H1 (cell line): Measurements from ENCODE around the gene DAB2IP. TPM values are rescaled to one million over a fixed set of nuclear protein-coding genes. Genes with fewer than 3 reads are reported as not detected.

ENCODE experiments used
- CTCF ChIA-PET: fragments of 300-600 bp; sonication (Branson Sonifier 250); formaldehyde crosslinking; loops from one replicate; lab custom pipeline; 2021; ENCODE audit not compliant: partially characterized antibody; lab: Charles Lee
- POLR2A ChIA-PET: fragments of 300-600 bp; sonication (Branson Sonifier 250); formaldehyde crosslinking; loops from one replicate; lab custom pipeline; 2021; ENCODE audit warnings: inconsistent platforms; ENCODE audit not compliant: partially characterized antibody; lab: Charles Lee
- DNase-seq, 2 experiments: peaks; one replicate each; pipeline versions ENCODE4 v3.0.0 to v3.0.0-alpha.2; 2010 to 2022; ENCODE audit warnings: low spot score in 2 of 2, low read depth in 1 of 2, mixed read lengths in 1 of 2
- FAIRE-seq: peaks from 2 replicates; lab custom pipeline; 2011; peaks lifted over from hg19 to GRCh38; lab: Jason Lieb, UNC
- H2AFZ ChIP-seq: 2 replicates; pipeline ENCODE4 v1.8.1; 2012; ENCODE audit warnings: low read length, inconsistent platforms
- H2AK5ac ChIP-seq: 2 replicates; pipeline ENCODE4 v1.6.1; 2013; ENCODE audit warnings: low read depth, low read length
- H2BK120ac ChIP-seq: replicated peaks from 2 replicates; pipeline ENCODE3; 2013; ENCODE audit warnings: low read depth, low read length, inconsistent platforms
- H2BK12ac ChIP-seq: 2 replicates; pipeline ENCODE4 v1.6.1; 2013; ENCODE audit warnings: low read depth, low read length
- H2BK15ac ChIP-seq: 2 replicates; pipeline ENCODE4 v1.6.1; 2013; ENCODE audit warnings: low read length
- H2BK20ac ChIP-seq: 2 replicates; pipeline ENCODE4 v1.6.1; 2013; ENCODE audit warnings: low read length
- H2BK5ac ChIP-seq: 2 replicates; pipeline ENCODE4 v1.6.1; 2013; ENCODE audit warnings: low read depth, low read length
- H3K14ac ChIP-seq: 2 replicates; pipeline ENCODE4 v1.6.1; 2013; ENCODE audit warnings: inconsistent platforms; ENCODE audit not compliant: insufficient read length
- H3K18ac ChIP-seq: 2 replicates; pipeline ENCODE4 v1.6.1; 2013; ENCODE audit warnings: low read length; ENCODE audit errors: extremely low read depth
- H3K23ac ChIP-seq: 2 replicates; pipeline ENCODE4 v1.6.1; 2013; ENCODE audit warnings: inconsistent platforms; ENCODE audit not compliant: insufficient read length
- H3K23me2 ChIP-seq: 2 replicates; pipeline ENCODE4 v1.6.1; 2013; ENCODE audit warnings: low read depth, low read length
- H3K27ac ChIP-seq: 2 replicates; pipeline ENCODE4 v1.6.1; 2011; ENCODE audit warnings: low read depth, low read length, inconsistent platforms
- H3K27me3 ChIP-seq, 4 experiments: replicated peaks in 1 of 4; 1 replicate in 1 of 4; 2 replicates in 3 of 4; pipeline versions ENCODE4 v1.6.1 to v1.8.1; 2011 to 2013; ENCODE audit warnings: low read length in 3 of 4, mild to moderate bottlenecking in 3 of 4, inconsistent platforms in 2 of 4, mixed read lengths in 2 of 4, moderate library complexity in 1 of 4; ENCODE audit not compliant: control insufficient read depth in 3 of 4, insufficient read depth in 3 of 4; ENCODE audit errors: extremely low read depth in 1 of 4
- H3K36me3 ChIP-seq, 4 experiments: 2 replicates each; pipeline versions ENCODE4 v1.6.1 to v1.8.1; 2011 to 2013; ENCODE audit warnings: mild to moderate bottlenecking in 4 of 4, low read length in 3 of 4, moderate library complexity in 2 of 4, control low read depth in 1 of 4, inconsistent platforms in 1 of 4; ENCODE audit not compliant: insufficient read depth in 4 of 4, control insufficient read depth in 2 of 4
- H3K4ac ChIP-seq: replicated peaks from 2 replicates; pipeline ENCODE3; 2013; ENCODE audit warnings: low read length, low read depth, mixed read lengths, inconsistent platforms; ENCODE audit not compliant: insufficient read length
- H3K4me1 ChIP-seq, 4 experiments: replicated peaks in 1 of 4; 1 replicate in 1 of 4; 2 replicates in 3 of 4; pipeline versions ENCODE4 v1.6.1 to v1.8.1; 2011 to 2013; ENCODE audit warnings: low read length in 3 of 4, inconsistent platforms in 2 of 4, mixed read lengths in 1 of 4; ENCODE audit not compliant: insufficient read depth in 4 of 4, control insufficient read depth in 3 of 4
- H3K4me2 ChIP-seq, 2 experiments: 2 replicates each; pipeline versions ENCODE4 v1.6.1 to v1.8.1; 2011 to 2013; ENCODE audit warnings: low read depth in 2 of 2, low read length in 2 of 2, control low read depth in 1 of 2, inconsistent platforms in 1 of 2, mild to moderate bottlenecking in 1 of 2; ENCODE audit not compliant: insufficient read depth in 1 of 2
- H3K4me3 ChIP-seq, 4 experiments: fragments of 200-600, 300-600 bp in 1 of 4; sonication (generic), shearing (Covaris generic), sonication (Bioruptor Twin) in 1 of 4; 2 replicates each; pipeline versions ENCODE4 v1.5.1 to v1.8.1; 2011 to 2016; ENCODE audit warnings: low read length in 4 of 4, low read depth in 3 of 4, control low read depth in 2 of 4, inconsistent platforms in 2 of 4, mild to moderate bottlenecking in 2 of 4, mixed read lengths in 1 of 4, moderate library complexity in 1 of 4; ENCODE audit not compliant: insufficient read depth in 2 of 4; ENCODE audit errors: extremely low read depth in 1 of 4
- H3K56ac ChIP-seq: replicated peaks from 2 replicates; pipeline ENCODE3; 2013; ENCODE audit warnings: low read depth, mild to moderate bottlenecking, mixed read lengths, low read length, inconsistent platforms; ENCODE audit not compliant: insufficient read length
- H3K79me1 ChIP-seq: 2 replicates; pipeline ENCODE4 v1.6.1; 2013; ENCODE audit warnings: low read depth, low read length, control low read depth
- H3K79me2 ChIP-seq, 2 experiments: 2 replicates each; pipeline versions ENCODE4 v1.6.1 to v1.8.1; 2012 to 2013; ENCODE audit warnings: low read length in 2 of 2, mild to moderate bottlenecking in 2 of 2, inconsistent platforms in 1 of 2; ENCODE audit not compliant: insufficient read depth in 2 of 2, control insufficient read depth in 1 of 2
- H3K9ac ChIP-seq, 4 experiments: replicated peaks in 1 of 4; 1 replicate in 1 of 4; 2 replicates in 3 of 4; pipeline versions ENCODE4 v1.6.1 to v1.8.1; 2011 to 2013; ENCODE audit warnings: low read depth in 3 of 4, low read length in 3 of 4, control low read depth in 2 of 4, mild to moderate bottlenecking in 2 of 4, moderate library complexity in 2 of 4, inconsistent platforms in 1 of 4; ENCODE audit errors: extremely low read depth in 1 of 4
- H3K9me3 ChIP-seq, 2 experiments: 2 replicates each; pipeline versions ENCODE4 v1.6.1 to v1.8.1; 2012 to 2013; ENCODE audit warnings: mild to moderate bottlenecking in 2 of 2, moderate library complexity in 2 of 2, control low read depth in 1 of 2, inconsistent platforms in 1 of 2, low read depth in 1 of 2, low read length in 1 of 2, mixed read lengths in 1 of 2; ENCODE audit not compliant: insufficient read depth in 2 of 2
- H4K20me1 ChIP-seq, 2 experiments: replicated peaks in 1 of 2; 2 replicates each; pipeline versions ENCODE3 to v1.8.1; 2011 to 2013; ENCODE audit warnings: inconsistent platforms in 2 of 2, low read length in 2 of 2, mild to moderate bottlenecking in 1 of 2; ENCODE audit not compliant: insufficient read depth in 2 of 2, control insufficient read depth in 1 of 2
- H4K5ac ChIP-seq: 2 replicates; pipeline ENCODE4 v1.6.1; 2013; ENCODE audit warnings: low read length, low read depth, mixed read lengths, inconsistent platforms; ENCODE audit not compliant: insufficient read length
- H4K8ac ChIP-seq: 2 replicates; pipeline ENCODE4 v1.8.0; 2013; ENCODE audit warnings: mild to moderate bottlenecking, moderate library complexity, low read length, inconsistent platforms; ENCODE audit not compliant: insufficient read depth; ENCODE audit errors: extremely low read depth
- H4K91ac ChIP-seq: replicated peaks from 2 replicates; pipeline ENCODE3; 2013; ENCODE audit warnings: low read length, mixed read lengths, inconsistent platforms; ENCODE audit not compliant: insufficient read length
- CBX8 ChIP-seq: fragments of 300-800, 300-1000 bp; sonication (generic); IDR thresholded peaks from 2 replicates; pipeline ENCODE4 v1.7.1; 2016; ENCODE audit warnings: low read depth, low read length, borderline replicate concordance
- FOSL1 ChIP-seq: IDR thresholded peaks from 2 replicates; pipeline ENCODE4 v1.6.1; 2011; ENCODE audit warnings: mild to moderate bottlenecking, low read depth, low read length, moderate library complexity; ENCODE audit not compliant: insufficient read depth
- GTF2F1 ChIP-seq: IDR thresholded peaks from 2 replicates; pipeline ENCODE4 v1.6.1; 2012; ENCODE audit warnings: low read depth, low read length, improper control_type of control experiment, borderline replicate concordance
- NRF1 ChIP-seq: IDR thresholded peaks from 2 replicates; pipeline ENCODE4 v1.6.1; 2011; ENCODE audit warnings: mild to moderate bottlenecking, low read depth, low read length, improper control_type of control experiment
- TAF1 ChIP-seq: IDR thresholded peaks from 2 replicates; pipeline ENCODE4 v1.6.1; 2011; ENCODE audit warnings: mild to moderate bottlenecking, low read depth, low read length
- TAF7 ChIP-seq: optimal IDR thresholded peaks from 2 replicates; pipeline ENCODE3; 2011; ENCODE audit warnings: low read depth, mild to moderate bottlenecking, inconsistent platforms, low read length, moderate library complexity, borderline replicate concordance
- ZNF274 ChIP-seq: IDR thresholded peaks from 2 replicates; pipeline ENCODE4 v1.7.0; 2012; ENCODE audit warnings: low read length, borderline replicate concordance; ENCODE audit errors: extremely low read depth
- WGBS, 2 experiments: shearing (Covaris generic) in 1 of 2; methylation state at CpG; one replicate each; pipeline versions ENCODE4 v1.1.6 to v1.1.7; 2013 to 2015; ENCODE audit warnings: low lambda C conversion rate in 2 of 2, mixed read lengths in 2 of 2, inconsistent platforms in 1 of 2, low coverage in 1 of 2, missing lambda C conversion rate in 1 of 2; ENCODE audit not compliant: insufficient replicate concordance in 2 of 2, insufficient coverage in 1 of 2, insufficient read length in 1 of 2; ENCODE audit errors: extremely low coverage in 1 of 2, missing lambda C conversion rate in 1 of 2; 5-methylcytosine and 5-hydroxymethylcytosine counted together
- polyA plus RNA-seq, 7 experiments: library from polyadenylated mRNA; depleted of rRNA in 3 of 7; stranded (reverse) in 5 of 7; unstranded in 2 of 7; fragments of >200 nt in 5 of 7; fragments of 200-250 nt in 2 of 7; gene quantifications; 1 replicate in 5 of 7; 2 replicates in 1 of 7; 4 replicates in 1 of 7; pipeline versions ENCODE4 v1.2.1 to v1.2.3, GENCODE V29; 2011 to 2013; ENCODE audit warnings: missing spikeins in 2 of 7, mixed read lengths in 2 of 7
- total RNA-seq: library from RNA; stranded (reverse); fragmentation: NEBNext Ultra II Directional; extraction: Animal tissue kit (Norgen Biotek cat#: 25700); gene quantifications from 2 replicates; pipeline ENCODE4 v1.2.1, GENCODE V29; 2021
- TF ChIP-seq, protein P1 (sequence below): IDR thresholded peaks from 2 replicates; pipeline ENCODE4 v1.6.1; 2012; ENCODE audit warnings: inconsistent platforms

Gene DAB2IP
- total and polyA plus RNA-seq, 2 of the 8 experiments (the other 6 are each of a cell fraction or from before 2014, with no cell fraction given): 19.7 to 39.5 TPM

DNA sequence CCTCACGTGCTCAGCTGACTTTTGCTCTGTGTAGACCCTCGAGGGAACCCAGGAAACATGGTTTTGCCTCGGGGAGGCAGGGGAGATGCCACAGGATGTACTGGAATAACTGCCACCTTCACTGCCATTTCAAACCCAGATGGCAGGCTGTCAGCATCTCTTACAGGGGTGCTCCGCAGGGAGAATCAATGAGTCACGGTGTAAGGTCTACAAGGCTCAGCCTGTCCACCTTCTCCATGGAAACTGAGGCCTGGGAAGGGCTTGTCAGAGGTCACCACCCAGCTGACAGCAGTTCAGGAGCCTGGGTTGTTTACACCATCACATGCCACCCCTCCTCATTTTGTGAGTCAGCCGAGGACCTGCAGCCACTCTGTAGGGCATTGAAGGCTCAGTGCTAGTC lies 30.8 kb downstream of the DAB2IP start:
- no peaks in the 10 kb centered on the region; a peak in 2 of 7 replicates for H3K4me1 ChIP-seq
- H3K14ac ChIP-seq: no peak overlapping the region
- 88% methylated on average over 6 of the region's 6 CpGs; no CpG with 5 or more reads in 1 of the 2 experiments for WGBS, 2 experiments
- no peaks in the 10 kb centered on the region for H3K79me2 ChIP-seq
- H4K5ac ChIP-seq: no peak overlapping the region
- H3K27me3 ChIP-seq: no peaks in the 10 kb centered on the region
- H3K27ac ChIP-seq: no peak overlapping the region
- TF ChIP-seq, protein P1, sequence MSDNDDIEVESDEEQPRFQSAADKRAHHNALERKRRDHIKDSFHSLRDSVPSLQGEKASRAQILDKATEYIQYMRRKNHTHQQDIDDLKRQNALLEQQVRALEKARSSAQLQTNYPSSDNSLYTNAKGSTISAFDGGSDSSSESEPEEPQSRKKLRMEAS: no peak
- TF ChIP-seq ZNF274 (no peak), GTF2F1 (no peak), FOSL1 (no peak), CBX8 (no peak), TAF7 (no peak), NRF1 (no peak), TAF1 (no peak)
- H4K20me1 ChIP-seq: peaks cover 2 to 15% of the 10 kb centered on the region in 2 experiments
- ChIA-PET POLR2A (no interaction called here), CTCF (interaction anchor here (0.6 to 34.8 kb wide), 15 partner anchors 3 to 318 kb away, joined by 3 to 670 read pairs (median 5); no protein-coding TSS in a partner anchor)
- no peaks in the 10 kb centered on the region for H3K9me3 ChIP-seq
- H3K56ac ChIP-seq: no peak overlapping the region
- H3K4me2 ChIP-seq: no peak overlapping the region
- H2BK20ac ChIP-seq: no peak overlapping the region
- H3K36me3 ChIP-seq: peaks cover 0 to 4% (median 2%) of the 10 kb centered on the region in 4 experiments; a peak in 4 of 8 replicates
- DNase-seq (no peak), FAIRE-seq (no peak)
- H4K8ac ChIP-seq: no peak overlapping the region
- no peak overlapping the region for H4K91ac ChIP-seq
- no peak overlapping the region for H3K23ac ChIP-seq
- H3K79me1 ChIP-seq: no peaks in the 10 kb centered on the region; the same call in none of the 2 replicates
- no peak overlapping the region for H2AK5ac ChIP-seq
- H2BK12ac ChIP-seq: no peak overlapping the region
- no peak overlapping the region for H2BK5ac ChIP-seq
- H3K4ac ChIP-seq: no peak overlapping the region
- H3K9ac ChIP-seq: no peak overlapping the region
- no peaks in the 10 kb centered on the region for H3K23me2 ChIP-seq
- H2BK120ac ChIP-seq: no peak overlapping the region
- no peak overlapping the region for H3K4me3 ChIP-seq
- no peak overlapping the region for H2AFZ ChIP-seq
- no peak overlapping the region for H2BK15ac ChIP-seq
- no peak overlapping the region for H3K18ac ChIP-seq
